Mesodermal cell (in vitro differentiated cells): Measurements from ENCODE around the gene DAB2. TPM values are rescaled to one million over a fixed set of nuclear protein-coding genes. Genes with fewer than 3 reads are reported as not detected.

ENCODE experiments used
- H3K27ac ChIP-seq: 2 replicates; pipeline ENCODE4 v1.7.0; 2013; ENCODE audit warnings: mild to moderate bottlenecking, low read depth, low read length, moderate library complexity; ENCODE audit not compliant: severe bottlenecking
- H3K36me3 ChIP-seq: 2 replicates; pipeline ENCODE4 v1.7.1; 2013; ENCODE audit warnings: mild to moderate bottlenecking, low read length, moderate library complexity; ENCODE audit not compliant: control insufficient read depth, insufficient read depth
- H3K4me1 ChIP-seq: one replicate; pipeline ENCODE4 v1.7.1; 2013; ENCODE audit warnings: mild to moderate bottlenecking, low read length; ENCODE audit not compliant: insufficient read depth, control insufficient read depth, poor library complexity, severe bottlenecking
- H3K4me3 ChIP-seq: 2 replicates; pipeline ENCODE4 v1.7.0; 2013; ENCODE audit warnings: low read length, control low read depth, mild to moderate bottlenecking; ENCODE audit not compliant: insufficient read depth, poor library complexity, severe bottlenecking; ENCODE audit errors: extremely low read depth
- H3K9me3 ChIP-seq: 2 replicates; pipeline ENCODE4 v1.7.1; 2013; ENCODE audit warnings: mild to moderate bottlenecking, low read length, moderate library complexity; ENCODE audit not compliant: control insufficient read depth
- WGBS, 2 experiments: methylation state at CpG; one replicate each; pipeline ENCODE4 v1.1.5; 2013; ENCODE audit warnings: missing lambda C conversion rate in 2 of 2; ENCODE audit not compliant: insufficient coverage in 2 of 2; 5-methylcytosine and 5-hydroxymethylcytosine counted together
- polyA plus RNA-seq, 2 experiments: library from polyadenylated mRNA; stranded (reverse); fragments of 50-300 nt; gene quantifications; one replicate each; pipeline ENCODE4 v1.2.3, GENCODE V29; 2013

The DAB2 gene
- polyA plus RNA-seq (2013, experiment 1 of 2): 52.2 TPM
- polyA plus RNA-seq (2013, experiment 2 of 2): 53.2 TPM

DNA sequence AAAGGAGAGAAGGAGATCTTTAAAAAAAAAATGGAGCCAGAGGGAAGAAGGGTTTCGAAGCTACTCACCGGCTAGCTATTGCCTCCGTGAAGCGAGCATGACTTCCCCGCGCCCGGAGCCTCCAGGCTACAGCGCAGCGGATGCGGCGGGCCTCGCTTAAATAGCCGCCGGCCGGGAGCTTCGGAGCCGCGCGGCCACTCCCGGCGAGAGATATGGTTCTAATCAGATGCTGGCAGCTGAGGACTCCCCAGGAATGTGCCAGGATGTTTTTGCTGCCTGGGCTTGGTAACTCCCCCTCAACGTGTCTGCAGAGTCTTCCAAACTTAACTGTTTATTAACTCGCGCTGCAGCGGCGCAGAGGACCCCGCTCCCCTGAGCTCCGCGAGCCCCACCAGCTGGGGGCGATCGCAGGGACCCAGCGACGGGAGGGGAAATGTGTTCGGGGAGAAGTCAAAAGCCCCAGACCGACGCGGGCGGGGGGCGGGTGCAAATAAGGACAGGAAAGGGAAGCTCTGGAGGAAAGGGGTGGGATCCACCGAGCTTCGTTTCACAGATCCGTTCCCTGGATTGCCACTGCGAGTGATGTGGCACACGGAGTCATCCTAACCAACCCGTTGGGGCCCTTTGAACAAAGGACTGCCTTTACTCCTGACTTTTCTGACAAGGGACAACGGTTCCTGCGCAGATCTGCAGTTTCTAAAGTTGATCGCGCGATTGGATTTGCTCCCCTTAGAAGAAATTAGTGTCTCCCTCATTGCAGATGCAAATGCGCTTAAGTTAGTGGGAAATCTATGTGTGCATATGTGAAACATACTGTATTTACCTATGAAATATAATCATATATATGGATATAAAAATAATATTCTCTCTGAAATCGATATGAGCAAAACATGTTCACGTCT lies at the start of gene DAB2:
Gene DAB2, minus strand, starts transcription at position 245 of the 902 bp plus-strand sequence. CDS start 30,660 bp downstream, outside the sequence.
- Histone ChIP-seq H3K4me1 (peaks cover 44% of the 10 kb centered on the region), H3K4me3 (peak within 1 kb of the TSS; percentile 72), H3K27ac (peak within 1 kb of the TSS; percentile 95), H3K36me3 (peaks cover 12% of the 10 kb centered on the region), H3K9me3 (no peaks in the 10 kb centered on the region)
- 0 to 3% methylated on average over 27 to 50 of the region's 53 CpGs for WGBS, 2 experiments

DNA sequence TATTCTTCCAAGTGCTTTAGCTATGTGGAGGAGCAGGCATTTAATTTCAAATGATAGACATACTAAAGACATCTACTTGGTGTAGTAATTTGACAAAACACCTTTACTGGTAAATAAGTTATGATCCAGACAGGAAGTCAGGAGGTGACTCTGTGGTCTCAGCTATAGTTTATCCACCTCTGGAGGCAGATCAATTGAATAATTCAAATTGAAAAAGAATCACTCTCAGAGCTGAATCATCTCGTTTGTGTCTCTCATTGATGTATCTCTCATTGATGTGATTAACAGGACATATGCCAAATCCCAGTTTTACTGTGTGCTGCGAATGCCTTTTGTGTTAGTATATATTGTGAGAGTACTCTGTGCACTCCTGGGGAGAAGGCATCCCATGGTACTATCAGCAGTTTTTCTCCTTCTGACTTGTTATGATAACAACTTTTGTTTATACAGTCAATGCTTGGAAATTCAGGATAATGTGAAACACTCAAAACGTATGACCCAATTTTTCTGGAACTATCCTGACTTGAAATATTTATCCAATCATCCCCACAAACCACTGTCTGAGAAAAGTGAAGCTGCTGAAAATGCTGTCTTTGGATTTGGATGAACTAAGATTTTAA lies 48.5 kb upstream of the DAB2 start:
- no peak overlapping the region for H3K4me3 ChIP-seq
- H3K9me3 ChIP-seq: no peaks in the 10 kb centered on the region
- WGBS, 2 experiments: 80% methylated on average over 1 of the region's 3 CpGs; no CpG with 5 or more reads in 1 of the 2 experiments
- no peaks in the 10 kb centered on the region for H3K4me1 ChIP-seq
- H3K36me3 ChIP-seq: no peaks in the 10 kb centered on the region
- H3K27ac ChIP-seq: no peak overlapping the region

DNA sequence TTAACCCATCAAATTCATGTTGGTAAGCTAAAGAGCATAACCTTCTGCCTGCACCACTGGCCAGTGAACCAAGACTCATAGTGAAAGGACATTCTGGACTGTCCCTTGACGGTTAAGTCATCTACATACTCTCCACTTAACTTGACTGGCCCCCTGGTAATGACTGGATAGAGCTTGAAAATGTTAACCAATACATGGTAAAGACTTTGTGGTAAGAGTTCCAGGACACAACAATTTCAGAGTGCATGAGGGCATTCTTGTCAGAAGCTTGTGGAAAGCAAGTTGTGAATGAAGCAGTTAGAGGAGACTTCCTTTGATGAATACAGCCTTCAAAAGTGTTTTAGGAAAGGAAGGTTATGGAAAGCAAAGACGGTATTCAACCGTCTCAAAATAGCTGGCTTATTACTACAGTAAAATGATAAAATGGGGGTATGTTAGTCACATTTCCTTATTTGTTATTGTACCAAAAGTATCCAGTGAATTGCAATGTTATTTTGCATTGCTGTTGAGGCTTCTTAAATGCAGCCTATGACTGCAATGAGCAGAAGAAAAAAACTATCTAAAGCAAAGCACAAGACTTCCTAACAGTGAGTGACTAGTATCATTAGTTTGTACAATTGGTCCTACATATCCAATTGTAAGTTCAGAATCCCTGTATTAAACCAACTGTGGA lies 47.2 kb upstream of the DAB2 start:
- Histone ChIP-seq H3K27ac (no peak overlapping the region), H3K4me3 (no peak overlapping the region), H3K36me3 (no peaks in the 10 kb centered on the region), H3K9me3 (no peaks in the 10 kb centered on the region), H3K4me1 (no peaks in the 10 kb centered on the region)
- 60% methylated on average over 1 of the region's 3 CpGs; no CpG with 5 or more reads in 1 of the 2 experiments for WGBS, 2 experiments

DNA sequence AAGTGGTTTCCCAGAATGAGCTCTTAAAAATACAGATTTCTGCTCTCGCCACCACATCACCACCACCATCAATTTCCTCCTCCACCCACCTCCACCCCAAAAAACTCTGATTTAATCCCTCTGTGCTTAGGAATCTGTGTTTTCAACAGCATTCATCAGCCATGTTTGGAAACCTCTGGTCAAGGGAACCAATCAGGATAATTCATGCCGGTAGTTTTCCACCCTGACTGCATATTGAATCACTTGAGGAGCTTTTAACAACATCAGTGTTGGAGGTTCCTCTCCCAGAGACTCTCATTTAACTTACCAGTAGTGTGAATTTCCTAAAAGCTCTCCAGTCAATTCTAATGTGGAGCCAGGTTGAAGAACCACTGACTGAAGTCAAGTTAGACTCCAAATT lies 46.0 kb upstream of the DAB2 start:
- 83 to 96% methylated on average over 2 of the region's 2 CpGs for WGBS, 2 experiments
- H3K36me3 ChIP-seq: no peaks in the 10 kb centered on the region
- H3K27ac ChIP-seq: no peak overlapping the region
- no peak overlapping the region for H3K4me3 ChIP-seq
- H3K4me1 ChIP-seq: no peaks in the 10 kb centered on the region
- no peaks in the 10 kb centered on the region for H3K9me3 ChIP-seq

DNA sequence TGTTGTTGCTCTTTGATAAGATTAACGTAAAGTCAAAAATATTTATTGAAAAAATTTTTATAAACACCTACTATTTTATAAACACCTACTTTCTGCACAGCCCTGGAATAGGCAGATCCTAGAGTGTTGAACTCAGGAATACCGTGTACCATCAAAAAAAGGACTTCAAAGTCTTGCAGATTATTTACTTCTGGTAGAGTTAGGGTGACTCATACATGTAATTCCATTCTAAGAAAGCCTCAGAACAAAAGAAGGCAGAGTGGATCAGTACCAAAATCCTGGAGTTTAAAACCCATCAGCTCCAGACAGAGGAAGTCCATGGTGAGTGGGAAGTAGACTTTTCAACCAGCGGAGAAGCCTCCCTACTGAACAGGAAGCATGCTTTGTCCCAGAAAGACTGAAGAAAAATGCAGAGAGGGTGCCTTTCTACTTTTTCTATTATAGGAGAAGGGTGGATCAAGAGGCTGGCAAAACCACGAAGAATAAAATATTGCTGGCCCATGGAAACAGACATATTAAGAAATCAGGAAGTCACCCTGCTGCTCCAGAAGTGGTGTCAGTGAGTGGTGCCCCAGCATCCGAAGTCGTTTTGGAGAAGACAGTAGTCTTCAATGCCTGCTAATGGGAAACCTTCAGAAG lies 45.1 kb upstream of the DAB2 start:
- no peaks in the 10 kb centered on the region for H3K4me1 ChIP-seq
- no peaks in the 10 kb centered on the region for H3K9me3 ChIP-seq
- H3K27ac ChIP-seq: no peak overlapping the region
- WGBS, 2 experiments: 86 to 90% methylated on average over 4 of the region's 6 CpGs
- H3K36me3 ChIP-seq: no peaks in the 10 kb centered on the region
- no peak overlapping the region for H3K4me3 ChIP-seq

DNA sequence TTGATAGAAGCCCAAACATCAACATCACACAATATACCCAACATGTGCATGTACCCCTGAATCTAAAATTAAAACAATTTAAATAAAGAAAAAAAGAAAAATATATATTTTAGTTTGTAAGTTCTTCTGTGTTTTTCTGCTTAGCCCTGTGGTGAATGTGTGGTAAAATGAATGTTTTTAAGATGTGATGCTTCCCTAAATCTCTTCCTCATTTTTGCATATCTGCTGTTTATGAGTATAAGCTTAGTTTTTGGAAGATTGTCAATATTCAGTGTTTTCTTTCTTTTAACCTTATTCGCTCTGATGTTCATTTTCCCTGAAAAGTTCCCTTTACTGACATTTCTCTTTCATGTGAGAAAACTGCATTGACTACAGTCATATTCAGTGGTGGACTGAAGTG lies 44.4 kb upstream of the DAB2 start:
- no peaks in the 10 kb centered on the region for H3K4me1 ChIP-seq
- whole genome bisulfite sequencing, 2 experiments: no CpG with 5 or more reads among the region's 1 CpG
- no peak overlapping the region for H3K4me3 ChIP-seq
- no peaks in the 10 kb centered on the region for H3K9me3 ChIP-seq
- H3K27ac ChIP-seq: no peak overlapping the region
- H3K36me3 ChIP-seq: no peaks in the 10 kb centered on the region

DNA sequence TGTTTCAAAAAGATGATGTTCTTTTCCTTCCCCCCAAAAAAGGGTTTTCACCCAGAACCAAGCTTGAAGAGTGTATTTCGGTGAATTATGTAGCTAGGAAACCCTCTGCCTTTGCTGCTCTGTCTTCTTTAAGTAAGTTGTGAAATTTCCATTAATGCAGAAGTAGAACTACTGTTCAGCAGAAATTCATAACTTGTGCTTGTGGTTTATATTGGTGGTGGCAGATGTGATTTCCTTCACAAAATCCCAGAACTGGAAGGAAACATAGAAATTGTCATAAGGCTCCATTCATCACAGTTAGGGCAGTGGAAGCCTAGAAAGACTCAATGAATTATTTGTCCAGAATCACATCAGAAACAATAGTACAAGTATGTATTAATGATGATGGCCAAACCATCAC lies 42.1 kb upstream of the DAB2 start:
- Histone ChIP-seq H3K9me3 (no peaks in the 10 kb centered on the region), H3K36me3 (no peaks in the 10 kb centered on the region), H3K27ac (no peak overlapping the region), H3K4me1 (no peaks in the 10 kb centered on the region), H3K4me3 (no peak overlapping the region)
- WGBS, 2 experiments: no CpG with 5 or more reads among the region's 1 CpG

- H3K36me3 ChIP-seq: no peaks in the 10 kb centered on the region
- no peaks in the 10 kb centered on the region for H3K4me1 ChIP-seq
- H3K9me3 ChIP-seq: no peaks in the 10 kb centered on the region
- WGBS, 2 experiments: 71% methylated on average over 1 of the region's 2 CpGs; no CpG with 5 or more reads in 1 of the 2 experiments
- H3K27ac ChIP-seq: no peak overlapping the region
- no peak overlapping the region for H3K4me3 ChIP-seq
These were observed 41.1 kb upstream of the DAB2 start for GRCh38 chr5:39465843-39466242.

- 80 to 100% methylated on average over 1 of the region's 2 CpGs for WGBS, 2 experiments
These were observed 40.3 kb upstream of the DAB2 start for GRCh38 chr5:39465097-39465496.

DNA sequence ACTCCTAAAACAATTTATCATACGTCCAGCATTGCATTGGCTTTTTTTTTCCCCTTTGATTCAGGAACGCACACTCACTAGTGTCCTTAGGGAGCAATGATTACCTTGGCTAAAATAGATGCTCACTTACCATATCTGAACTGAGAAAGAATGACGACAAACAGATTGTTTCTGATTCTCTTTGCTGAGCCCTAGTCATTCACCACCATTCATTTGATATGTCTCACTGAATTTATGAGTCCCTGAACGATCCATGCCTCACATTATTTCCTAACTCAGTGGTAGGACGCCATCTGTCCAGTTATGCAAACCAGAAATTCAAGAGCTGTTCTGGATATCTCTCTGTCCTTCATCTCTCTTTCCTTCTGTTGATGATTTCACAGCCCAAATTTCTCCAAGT lies 39.3 kb upstream of the DAB2 start:
- Histone ChIP-seq H3K36me3 (no peaks in the 10 kb centered on the region), H3K9me3 (no peaks in the 10 kb centered on the region), H3K27ac (no peak overlapping the region), H3K4me3 (no peak overlapping the region), H3K4me1 (no peaks in the 10 kb centered on the region)
- 94 to 98% methylated on average over 5 of the region's 5 CpGs for WGBS, 2 experiments

More at GRCh38 chr5:39465097-39465496, 40.3 kb upstream of the DAB2 start:
- no peaks in the 10 kb centered on the region for H3K4me1 ChIP-seq
- no peak overlapping the region for H3K4me3 ChIP-seq
- no peaks in the 10 kb centered on the region for H3K9me3 ChIP-seq
- no peak overlapping the region for H3K27ac ChIP-seq
- H3K36me3 ChIP-seq: no peaks in the 10 kb centered on the region
